Vagina (tissue), 2 donors: ENCODE measurements around the gene KRTAP1-1. TPM values are rescaled to one million over a fixed set of nuclear protein-coding genes. Genes with fewer than 3 reads are reported as not detected.
"Not testable (repeated sequence)": the region's sequence is repeated elsewhere in the genome, so short reads cannot be mapped to it uniquely, and the experiment has no call there.

Source experiments
- DNase-seq, 2 donors: peaks; one replicate each; pipeline ENCODE4 v3.0.0-alpha.2; 2017; ENCODE audit errors: extremely low spot score in 2 of 2
- H3K27ac ChIP-seq: fragments of 200-600 bp; sonication (generic); one replicate; pipeline ENCODE4 v1.5.1; 2019
- H3K27me3 ChIP-seq: fragments of 200-600 bp; sonication (generic); one replicate; pipeline ENCODE4 v1.5.1; 2019
- H3K36me3 ChIP-seq, 2 donors: fragments of 200-600 bp; sonication (generic); one replicate each; pipeline ENCODE4 v1.5.1; 2017 to 2019
- H3K4me1 ChIP-seq: fragments of 200-600 bp; sonication (generic); one replicate; pipeline ENCODE4 v1.5.1; 2019
- H3K4me3 ChIP-seq, 2 donors: fragments of 200-600 bp; sonication (generic); 1 replicate in 1 of 2; 2 replicates in 1 of 2; pipeline ENCODE4 v1.5.1; 2016 to 2019
- H3K9me3 ChIP-seq: fragments of 200-600 bp; sonication (generic); one replicate; pipeline ENCODE4 v1.5.1; 2019
- CTCF ChIP-seq, 3 experiments: fragments of 450-650 bp in 2 of 3; fragments of 200-600 bp in 1 of 3; sonication (generic) in 1 of 3; IDR thresholded peaks; one replicate each; pipeline ENCODE4 v1.5.1; 2017 to 2019; ENCODE audit warnings: antibody characterized with exemption in 3 of 3, mild to moderate bottlenecking in 2 of 3, moderate library complexity in 2 of 3
- POLR2A ChIP-seq, 2 donors: fragments of 450-650 bp; IDR thresholded peaks; one replicate each; pipeline ENCODE4 v1.6.1; 2017; ENCODE audit warnings: antibody characterized with exemption in 2 of 2, mild to moderate bottlenecking in 2 of 2, moderate library complexity in 2 of 2
- POLR2AphosphoS5 ChIP-seq, 2 donors: sonication (generic); formaldehyde crosslinking; IDR thresholded peaks; one replicate each; pipeline ENCODE4 v1.9.0; 2017; ENCODE audit warnings: antibody characterized with exemption in 2 of 2, mild to moderate bottlenecking in 2 of 2, low read depth in 1 of 2; ENCODE audit not compliant: insufficient read depth in 1 of 2
- intact Hi-C: fragments of 100-400 bp; cut with DNase I; formaldehyde crosslinking; loops from one replicate; pipeline ENCODE4 v1.15.1; 2023
- total RNA-seq: library from RNA; depleted of rRNA; stranded (reverse); fragments of >200 nt; gene quantifications from one replicate; pipeline ENCODE4 v1.2.3, GENCODE V29; 2016

Gene KRTAP1-1
- total RNA-seq, 1 donor from 2014 or later, result not detected

- Histone ChIP-seq H3K36me3 (no peaks in the 10 kb centered on the region), H3K4me1 (no peaks in the 10 kb centered on the region), H3K27ac (no peak overlapping the region), H3K4me3 (no peak overlapping the region), H3K9me3 (no peaks in the 10 kb centered on the region), H3K27me3 (no peaks in the 10 kb centered on the region)
- TF ChIP-seq CTCF (IDR thresholded peaks at IDR 0.05) (no peak), POLR2A (IDR thresholded peaks at IDR 0.05) (no peak), POLR2AphosphoS5 (IDR thresholded peaks at IDR 0.05; ENCODE audit: insufficient read depth in 1 of 2, low read depth in 1 of 2) (peak in 1 of 2 donors; percentile 66)
- intact Hi-C loops, result no loop called here
- DNase-seq, result no peak
Measured at GRCh38 chr17:41002814-41003213, 38.4 kb downstream of the KRTAP1-1 start.

GRCh38 chr17:41001795-41002194 is 39.5 kb downstream of the KRTAP1-1 start:
- Histone ChIP-seq H3K27me3 (no peaks in the 10 kb centered on the region), H3K36me3 (no peaks in the 10 kb centered on the region), H3K27ac (no peak overlapping the region), H3K4me1 (no peaks in the 10 kb centered on the region), H3K9me3 (no peaks in the 10 kb centered on the region), H3K4me3 (no peak overlapping the region)
- no peak for DNase-seq
- TF ChIP-seq POLR2A (IDR thresholded peaks at IDR 0.05) (no peak), CTCF (IDR thresholded peaks at IDR 0.05) (no peak), POLR2AphosphoS5 (IDR thresholded peaks at IDR 0.05; ENCODE audit: insufficient read depth in 1 of 2, low read depth in 1 of 2) (no peak)
- intact Hi-C loops, result no loop called here

- H3K36me3 ChIP-seq, DNase-seq, H3K9me3 ChIP-seq, H3K27ac ChIP-seq, intact Hi-C loops, H3K4me3 ChIP-seq, H3K27me3 ChIP-seq, H3K4me1 ChIP-seq: not testable (repeated sequence)
Measured at GRCh38 chr17:40999563-40999962, 41.7 kb downstream of the KRTAP1-1 start, which contains the start of gene KRTAP3-2. Gene KRTAP3-2 (minus strand): TSS chr17:40999906. CDS start chr17:40999853, 53 bp downstream.

- Histone ChIP-seq H3K4me1 (no peaks in the 10 kb centered on the region), H3K4me3 (no peak overlapping the region), H3K27me3 (no peaks in the 10 kb centered on the region), H3K27ac (no peak overlapping the region), H3K9me3 (no peaks in the 10 kb centered on the region), H3K36me3 (no peaks in the 10 kb centered on the region)
- TF ChIP-seq POLR2AphosphoS5 (IDR thresholded peaks at IDR 0.05; ENCODE audit: insufficient read depth in 1 of 2, low read depth in 1 of 2), result no peak
- TF ChIP-seq POLR2A (IDR thresholded peaks at IDR 0.05), result no peak
- TF ChIP-seq CTCF (IDR thresholded peaks at IDR 0.05), result no peak
- DNase-seq, result no peak
- intact Hi-C loops, result no loop called here
Measured at GRCh38 chr17:40997361-40997760, 43.9 kb downstream of the KRTAP1-1 start.

- Histone ChIP-seq H3K27me3 (no peaks in the 10 kb centered on the region), H3K9me3 (no peaks in the 10 kb centered on the region), H3K27ac (no peak overlapping the region), H3K4me3 (no peak overlapping the region), H3K36me3 (no peaks in the 10 kb centered on the region), H3K4me1 (no peaks in the 10 kb centered on the region)
- TF ChIP-seq CTCF (IDR thresholded peaks at IDR 0.05) (no peak), POLR2A (IDR thresholded peaks at IDR 0.05) (no peak), POLR2AphosphoS5 (IDR thresholded peaks at IDR 0.05; ENCODE audit: insufficient read depth in 1 of 2, low read depth in 1 of 2) (no peak)
- DNase-seq, result no peak
- intact Hi-C loops, result no loop called here
Measured at GRCh38 chr17:40996829-40997228, 44.4 kb downstream of the KRTAP1-1 start.

GRCh38 chr17:40995116-40995515 is 46.1 kb downstream of the KRTAP1-1 start:
- H3K27ac ChIP-seq, result no peak overlapping the region
- no peaks in the 10 kb centered on the region for H3K27me3 ChIP-seq
- H3K36me3 ChIP-seq, result no peaks in the 10 kb centered on the region
- intact Hi-C loops, result no loop called here
- TF ChIP-seq POLR2A (IDR thresholded peaks at IDR 0.05), result no peak
- no peak for TF ChIP-seq POLR2AphosphoS5 (IDR thresholded peaks at IDR 0.05; ENCODE audit: insufficient read depth in 1 of 2, low read depth in 1 of 2)
- TF ChIP-seq CTCF (IDR thresholded peaks at IDR 0.05), result no peak
- DNase-seq, result no peak
- H3K4me1 ChIP-seq, result no peaks in the 10 kb centered on the region
- H3K4me3 ChIP-seq, result no peak overlapping the region
- H3K9me3 ChIP-seq, result no peaks in the 10 kb centered on the region
